Measurements from ENCODE around the gene ADGRV1.

The ADGRV1 gene

DNA sequence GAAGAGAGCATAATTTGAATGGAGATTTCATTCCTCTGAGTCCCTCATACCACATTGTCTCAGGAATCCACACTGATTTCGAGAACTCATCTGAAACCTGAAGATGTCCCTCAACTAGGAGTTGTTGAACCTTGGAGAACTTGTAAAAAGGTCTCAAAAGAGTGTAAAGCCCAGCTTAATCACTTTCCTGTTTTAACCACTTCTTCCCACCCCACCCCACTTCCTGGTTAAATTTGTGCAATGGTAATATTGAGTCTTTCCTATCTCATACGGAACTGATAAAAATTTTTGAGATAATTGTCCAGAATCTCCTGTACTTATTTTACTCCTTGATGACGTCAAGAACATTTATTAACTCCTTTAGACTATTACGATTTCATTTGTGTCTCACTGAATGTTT is 583.8 kb downstream of the ADGRV1 start:
- in situ Hi-C loops (cut with MboI; ENCODE audit: low sequenced_read_pairs, unreplicated experiment), result no loop called here
- DNase-seq (ENCODE audit: low spot score), result no peak
- TF ChIP-seq, protein P1, sequence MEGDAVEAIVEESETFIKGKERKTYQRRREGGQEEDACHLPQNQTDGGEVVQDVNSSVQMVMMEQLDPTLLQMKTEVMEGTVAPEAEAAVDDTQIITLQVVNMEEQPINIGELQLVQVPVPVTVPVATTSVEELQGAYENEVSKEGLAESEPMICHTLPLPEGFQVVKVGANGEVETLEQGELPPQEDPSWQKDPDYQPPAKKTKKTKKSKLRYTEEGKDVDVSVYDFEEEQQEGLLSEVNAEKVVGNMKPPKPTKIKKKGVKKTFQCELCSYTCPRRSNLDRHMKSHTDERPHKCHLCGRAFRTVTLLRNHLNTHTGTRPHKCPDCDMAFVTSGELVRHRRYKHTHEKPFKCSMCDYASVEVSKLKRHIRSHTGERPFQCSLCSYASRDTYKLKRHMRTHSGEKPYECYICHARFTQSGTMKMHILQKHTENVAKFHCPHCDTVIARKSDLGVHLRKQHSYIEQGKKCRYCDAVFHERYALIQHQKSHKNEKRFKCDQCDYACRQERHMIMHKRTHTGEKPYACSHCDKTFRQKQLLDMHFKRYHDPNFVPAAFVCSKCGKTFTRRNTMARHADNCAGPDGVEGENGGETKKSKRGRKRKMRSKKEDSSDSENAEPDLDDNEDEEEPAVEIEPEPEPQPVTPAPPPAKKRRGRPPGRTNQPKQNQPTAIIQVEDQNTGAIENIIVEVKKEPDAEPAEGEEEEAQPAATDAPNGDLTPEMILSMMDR (IDR thresholded peaks at IDR 0.05; ENCODE audit: borderline replicate concordance, control extremely low read depth, extremely low read depth, insufficient read depth, missing control alignments), result no peak

DNA sequence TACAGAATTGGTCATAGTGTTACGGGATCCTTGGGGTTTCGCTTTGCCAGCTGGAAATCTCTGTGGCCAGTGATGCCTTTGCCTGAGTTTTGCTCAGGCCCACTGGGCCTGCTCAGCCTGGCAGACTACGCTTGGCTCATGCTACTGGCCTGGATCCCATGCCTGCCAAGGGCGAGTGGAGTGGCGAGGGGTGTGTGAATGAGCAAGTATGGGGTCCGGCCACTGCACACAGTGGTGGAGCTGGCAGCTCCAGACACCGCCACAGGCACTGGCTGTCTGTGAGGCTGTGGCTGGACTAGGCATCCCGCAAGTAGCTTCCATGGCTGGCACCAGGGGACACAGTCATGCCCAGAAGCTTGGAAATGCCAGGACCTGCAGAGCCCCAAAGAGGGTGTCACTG is 584.2 kb downstream of the ADGRV1 start:
- no peak for DNase-seq (ENCODE audit: low spot score)
- TF ChIP-seq, protein P1 (IDR thresholded peaks at IDR 0.05; ENCODE audit: borderline replicate concordance, control extremely low read depth, extremely low read depth, insufficient read depth, missing control alignments), result no peak
- in situ Hi-C loops (cut with MboI; ENCODE audit: low sequenced_read_pairs, unreplicated experiment), result no loop called here

DNA sequence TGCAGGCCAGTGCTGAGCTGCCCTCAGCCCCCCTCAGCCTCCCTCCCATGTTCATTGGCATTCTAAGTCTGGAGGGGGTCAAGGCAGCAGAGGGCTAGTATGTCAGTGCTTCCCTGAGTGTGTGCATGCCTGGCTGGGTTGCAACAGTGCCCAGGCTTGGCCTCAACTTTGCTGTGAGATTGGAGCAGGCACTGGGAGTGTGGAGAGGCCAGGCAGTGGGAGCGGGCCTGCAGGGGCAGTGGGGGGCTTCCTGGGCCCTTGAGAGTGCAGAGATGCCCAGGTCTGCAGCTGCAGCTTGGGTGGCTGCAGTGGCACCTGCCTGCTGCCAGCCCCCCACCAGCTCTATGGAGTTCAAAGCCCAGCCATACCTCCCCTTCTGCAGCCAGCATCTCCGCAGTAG is 585.2 kb downstream of the ADGRV1 start:
- DNase-seq (ENCODE audit: low spot score), result no peak
- in situ Hi-C loops (cut with MboI; ENCODE audit: low sequenced_read_pairs, unreplicated experiment), result no loop called here
- TF ChIP-seq, protein P1 (IDR thresholded peaks at IDR 0.05; ENCODE audit: borderline replicate concordance, control extremely low read depth, extremely low read depth, insufficient read depth, missing control alignments), result no peak

DNA sequence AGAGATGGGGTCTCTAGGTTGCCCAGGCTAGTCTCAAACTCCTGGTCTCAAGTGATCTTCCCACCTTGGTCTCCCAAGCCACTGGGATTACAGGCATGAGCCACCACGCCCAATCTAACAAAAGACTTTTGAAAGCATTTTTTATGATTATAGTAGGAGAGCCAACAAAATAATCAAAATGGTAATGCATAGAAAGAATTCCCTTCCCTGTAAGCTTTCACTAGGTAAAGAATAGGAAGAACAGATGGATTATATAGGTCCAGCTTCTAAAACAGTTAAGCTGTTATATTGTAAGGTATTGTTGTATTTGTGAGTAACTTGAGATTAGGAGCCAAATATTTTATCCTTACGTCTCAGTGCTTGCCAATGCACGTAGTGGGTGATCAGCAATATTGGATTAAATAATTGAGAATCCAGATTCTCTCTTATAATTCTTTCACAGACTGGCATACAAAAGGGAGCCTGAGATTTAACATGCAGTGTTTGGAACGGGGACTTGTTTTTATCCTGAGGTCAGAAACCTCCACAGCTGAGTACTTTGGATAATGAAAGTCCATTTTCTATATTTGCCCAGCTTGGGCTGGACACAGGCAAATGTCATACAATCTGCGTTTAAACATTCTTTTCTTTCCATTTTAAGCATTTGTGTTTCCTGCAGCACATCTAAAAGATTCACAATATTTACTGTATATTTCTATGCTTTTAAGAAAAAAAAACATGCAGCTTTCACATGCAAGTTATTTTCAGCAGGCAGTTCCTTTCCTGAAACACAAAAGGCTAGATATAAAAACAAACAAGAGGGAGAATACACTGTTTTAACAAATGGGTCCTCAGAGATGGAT is 586.1 kb downstream of the ADGRV1 start:
- no peak for DNase-seq (ENCODE audit: low spot score)
- TF ChIP-seq, protein P1 (IDR thresholded peaks at IDR 0.05; ENCODE audit: borderline replicate concordance, control extremely low read depth, extremely low read depth, insufficient read depth, missing control alignments), result no peak
- in situ Hi-C loops (cut with MboI; ENCODE audit: low sequenced_read_pairs, unreplicated experiment), result no loop called here

DNA sequence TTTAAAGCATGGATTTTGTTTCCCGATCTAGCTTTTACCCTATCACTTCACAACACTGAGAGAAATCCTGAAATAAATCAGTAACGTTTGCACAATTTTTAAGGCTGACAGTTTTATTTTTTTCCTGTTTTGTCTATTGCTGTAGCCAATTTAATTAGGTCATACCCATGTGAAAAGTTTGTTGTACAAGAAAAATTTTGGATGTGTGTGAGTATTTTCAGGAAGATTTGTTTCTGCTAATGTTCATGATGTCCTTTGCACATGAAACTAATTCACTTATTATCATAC is 586.7 kb downstream of the ADGRV1 start:
- no peak for DNase-seq (ENCODE audit: low spot score)
- TF ChIP-seq, protein P1 (IDR thresholded peaks at IDR 0.05; ENCODE audit: borderline replicate concordance, control extremely low read depth, extremely low read depth, insufficient read depth, missing control alignments), result no peak
- in situ Hi-C loops (cut with MboI; ENCODE audit: low sequenced_read_pairs, unreplicated experiment), result no loop called here

DNA sequence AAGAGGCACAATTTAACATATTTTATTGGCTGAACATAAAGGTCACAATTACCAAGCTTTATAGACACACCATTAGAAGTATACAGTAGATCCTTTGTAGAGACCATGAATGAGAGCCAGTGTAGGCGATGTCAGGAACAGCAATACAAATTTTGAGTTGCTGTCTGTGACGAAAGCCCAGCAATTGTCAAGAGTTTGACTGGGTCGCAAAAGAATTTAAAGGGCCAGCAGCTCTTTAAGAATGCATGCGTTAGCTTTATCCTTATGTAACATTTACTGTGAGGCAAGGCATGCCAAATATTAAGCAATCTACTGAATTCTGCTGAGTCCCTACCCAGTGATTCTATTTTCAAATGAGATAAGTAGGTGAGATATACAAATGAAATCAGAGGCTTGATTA is 587.6 kb downstream of the ADGRV1 start:
- TF ChIP-seq, protein P1 (IDR thresholded peaks at IDR 0.05; ENCODE audit: borderline replicate concordance, control extremely low read depth, extremely low read depth, insufficient read depth, missing control alignments), result no peak
- no peak for DNase-seq (ENCODE audit: low spot score)
- in situ Hi-C loops (cut with MboI; ENCODE audit: low sequenced_read_pairs, unreplicated experiment), result no loop called here

All from GM13976 (cell line).